Keratinocyte (primary cell): ENCODE measurements around the gene SPOCK3.
"Not testable (repeated sequence)": the region's sequence is repeated elsewhere in the genome, so short reads cannot be mapped to it uniquely, and the experiment has no call there.

Experiments
- EZH2 ChIP-seq: IDR thresholded peaks from one replicate; pipeline ENCODE4 v1.6.1; 2012; ENCODE audit warnings: inconsistent platforms, mild to moderate bottlenecking, low read length, moderate library complexity
- TF ChIP-seq, protein P1 (sequence below), 3 experiments: IDR thresholded peaks in 1 of 3; conservative IDR thresholded peaks in 1 of 3; optimal IDR thresholded peaks in 1 of 3; 2 replicates in 2 of 3; 3 replicates in 1 of 3; pipeline versions ENCODE3 to v1.5.1; 2011; ENCODE audit warnings: low read length in 3 of 3, mild to moderate bottlenecking in 3 of 3, moderate library complexity in 2 of 3, control low read depth in 1 of 3, inconsistent platforms in 1 of 3; ENCODE audit not compliant: insufficient read depth in 2 of 3; ENCODE audit errors: extremely low read depth in 1 of 3

DNA sequence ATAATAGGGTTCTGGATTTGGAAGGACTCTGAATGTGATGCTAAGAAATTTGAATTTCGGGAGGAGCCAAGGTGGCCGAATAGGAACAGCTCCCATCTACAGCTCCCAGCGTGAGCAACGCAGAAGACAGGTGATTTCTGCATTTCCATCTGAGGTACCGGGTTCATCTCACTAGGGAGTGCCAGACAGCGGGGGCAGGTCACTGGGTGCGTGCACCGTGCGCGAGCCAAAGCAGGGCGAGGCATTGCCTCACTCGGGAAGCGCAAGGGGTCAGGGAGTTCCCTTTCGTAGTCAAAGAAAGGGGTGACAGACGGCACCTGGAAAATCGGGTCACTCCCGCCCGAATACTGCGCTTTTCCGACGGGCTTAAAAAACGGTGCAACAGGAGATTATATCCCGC, 383.9 kb downstream of the SPOCK3 start:
- TF ChIP-seq, protein P1, sequence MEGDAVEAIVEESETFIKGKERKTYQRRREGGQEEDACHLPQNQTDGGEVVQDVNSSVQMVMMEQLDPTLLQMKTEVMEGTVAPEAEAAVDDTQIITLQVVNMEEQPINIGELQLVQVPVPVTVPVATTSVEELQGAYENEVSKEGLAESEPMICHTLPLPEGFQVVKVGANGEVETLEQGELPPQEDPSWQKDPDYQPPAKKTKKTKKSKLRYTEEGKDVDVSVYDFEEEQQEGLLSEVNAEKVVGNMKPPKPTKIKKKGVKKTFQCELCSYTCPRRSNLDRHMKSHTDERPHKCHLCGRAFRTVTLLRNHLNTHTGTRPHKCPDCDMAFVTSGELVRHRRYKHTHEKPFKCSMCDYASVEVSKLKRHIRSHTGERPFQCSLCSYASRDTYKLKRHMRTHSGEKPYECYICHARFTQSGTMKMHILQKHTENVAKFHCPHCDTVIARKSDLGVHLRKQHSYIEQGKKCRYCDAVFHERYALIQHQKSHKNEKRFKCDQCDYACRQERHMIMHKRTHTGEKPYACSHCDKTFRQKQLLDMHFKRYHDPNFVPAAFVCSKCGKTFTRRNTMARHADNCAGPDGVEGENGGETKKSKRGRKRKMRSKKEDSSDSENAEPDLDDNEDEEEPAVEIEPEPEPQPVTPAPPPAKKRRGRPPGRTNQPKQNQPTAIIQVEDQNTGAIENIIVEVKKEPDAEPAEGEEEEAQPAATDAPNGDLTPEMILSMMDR (optimal IDR thresholded peaks at IDR 0.05 in 1 of 3, IDR thresholded peaks at IDR 0.05 in 1 of 3, conservative IDR thresholded peaks at IDR 0.05 in 1 of 3; ENCODE audit: extremely low read depth in 1 of 3, insufficient read depth in 2 of 3, low read length in 3 of 3), result not testable (repeated sequence)
- TF ChIP-seq EZH2, result not testable (repeated sequence)
